HEK293T (cell line): ENCODE results near the gene NEGR1.

ENCODE experiments used
- BHLHE40 ChIP-seq: fragments of 450-650 bp; IDR thresholded peaks from 2 replicates; pipeline ENCODE4 v1.6.1; 2016; ENCODE audit warnings: mild to moderate bottlenecking, moderate library complexity, borderline replicate concordance
- FOXK2 ChIP-seq: fragments of 450-650 bp; IDR thresholded peaks from 2 replicates; pipeline ENCODE4 v1.6.1; 2016; ENCODE audit warnings: mild to moderate bottlenecking
- SP1 ChIP-seq: fragments of 450-650 bp; IDR thresholded peaks from 2 replicates; pipeline ENCODE4 v1.6.1; 2017
- SUZ12 ChIP-seq: fragments of 450-650 bp; IDR thresholded peaks from 2 replicates; pipeline ENCODE4 v1.6.1; 2016; ENCODE audit warnings: mild to moderate bottlenecking
- TARDBP ChIP-seq: fragments of 450-650 bp; IDR thresholded peaks from 2 replicates; pipeline ENCODE4 v1.6.1; 2016

GRCh38 chr1:71351438-71351837 is 930.9 kb downstream of the NEGR1 start:
- no peak for TF ChIP-seq TARDBP
- no peak for TF ChIP-seq SUZ12
- TF ChIP-seq BHLHE40: no peak
- no peak for TF ChIP-seq SP1
- TF ChIP-seq FOXK2: no peak
